HG02943 (cell line): ENCODE results near the gene HCFC1R1.

Source experiments
- ATAC-seq: cut with Tn5 transposase; IDR thresholded peaks from one replicate; pipeline ENCODE4 v1.9.1; 2021; ENCODE audit warnings: mild to moderate bottlenecking, low read depth, moderate library complexity; ENCODE audit not compliant: unreplicated experiment

HCFC1R1 gene

DNA sequence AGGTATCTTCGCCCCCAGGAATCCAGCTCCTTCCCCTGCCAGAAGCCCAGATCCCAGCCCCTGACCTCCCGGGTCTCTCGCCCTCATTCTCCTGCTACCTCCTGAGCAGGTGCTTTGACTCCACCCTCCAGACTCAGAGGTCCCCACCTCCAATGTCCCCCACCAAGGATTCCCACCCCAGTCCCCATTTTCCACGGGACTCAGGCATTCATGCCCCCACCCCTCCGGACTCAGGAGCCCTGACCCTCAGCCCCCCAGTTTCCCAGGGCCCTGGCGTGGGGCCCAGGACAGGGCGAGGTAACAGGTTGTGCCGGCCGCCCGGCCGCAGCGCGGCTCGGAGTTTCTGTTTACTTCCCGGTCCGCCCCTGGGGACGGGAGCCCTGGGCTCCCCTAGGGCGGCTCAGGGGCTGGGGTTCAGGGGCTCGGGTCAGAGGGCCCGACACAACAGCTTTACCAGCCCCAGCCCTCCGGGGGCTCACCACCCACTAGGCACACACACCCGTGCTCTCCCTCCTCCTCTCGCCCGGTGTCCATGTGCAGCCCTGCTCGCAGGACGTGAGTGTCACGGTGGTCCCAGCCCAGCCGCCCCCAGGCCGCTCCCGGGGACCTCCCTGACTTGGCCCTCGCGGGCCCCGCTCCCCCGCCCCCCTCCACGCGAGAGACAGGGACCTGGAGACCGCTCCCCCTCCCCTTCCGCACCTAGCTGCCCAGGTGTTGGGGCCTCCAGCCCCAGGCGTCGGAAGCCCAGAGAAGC, 12.4 kb upstream of the HCFC1R1 start:
- ATAC-seq, result no peak

- no peak for ATAC-seq
Measured at GRCh38 chr16:3035289-3035971, 11.7 kb upstream of the HCFC1R1 start.

GRCh38 chr16:3032624-3033023, 8.9 kb upstream of the HCFC1R1 start:
- ATAC-seq, result no peak

DNA sequence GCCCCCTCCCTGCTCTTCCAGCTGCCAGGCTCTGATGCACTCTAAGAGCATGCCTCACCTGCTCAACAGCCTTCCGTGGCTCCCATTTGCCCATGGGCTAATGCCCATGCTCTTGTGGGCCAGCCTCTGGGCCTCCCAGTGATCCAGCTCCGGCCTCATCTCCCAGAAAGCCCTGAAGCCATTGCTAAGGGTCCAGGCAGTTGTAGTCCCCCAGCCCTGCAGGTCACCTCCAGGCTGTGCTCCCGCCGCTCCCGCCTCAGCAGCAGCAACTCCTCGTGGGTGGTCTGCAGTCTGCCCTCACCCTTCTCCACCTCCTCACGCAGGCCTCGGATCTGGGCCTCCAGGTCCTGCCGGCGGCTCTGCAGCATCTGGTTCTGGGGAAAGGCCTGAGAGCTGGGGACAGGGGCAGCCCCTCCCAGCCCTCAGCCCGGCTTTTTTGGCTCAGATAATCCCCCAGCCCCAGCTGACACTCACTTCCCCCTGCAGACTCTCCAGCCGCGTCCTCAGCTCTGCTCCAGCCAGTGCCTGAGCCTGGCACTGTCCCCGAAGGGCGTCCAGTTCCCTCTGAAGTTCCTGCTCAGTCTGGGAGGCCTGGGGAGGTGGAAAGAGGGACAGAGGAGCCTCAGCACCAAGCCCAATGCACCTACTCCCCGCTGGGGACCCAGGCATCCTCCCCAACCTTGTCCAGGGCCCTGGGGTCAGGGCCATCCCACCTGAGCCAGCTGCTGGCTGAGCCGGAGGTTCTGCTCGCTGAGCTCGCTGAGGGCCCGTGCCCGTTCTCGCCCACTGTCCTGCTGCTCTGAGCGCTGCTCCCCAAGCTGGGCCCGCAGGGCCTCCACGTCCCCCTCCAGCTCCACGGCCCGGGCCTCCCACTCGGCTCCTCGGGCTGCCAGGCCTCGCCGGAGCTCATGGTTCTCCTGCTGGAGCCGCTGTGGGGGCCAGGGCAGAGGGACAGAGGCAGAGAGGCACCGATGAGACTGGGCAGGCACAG, 6.8 kb upstream of the HCFC1R1 start:
- ATAC-seq, result no peak

DNA sequence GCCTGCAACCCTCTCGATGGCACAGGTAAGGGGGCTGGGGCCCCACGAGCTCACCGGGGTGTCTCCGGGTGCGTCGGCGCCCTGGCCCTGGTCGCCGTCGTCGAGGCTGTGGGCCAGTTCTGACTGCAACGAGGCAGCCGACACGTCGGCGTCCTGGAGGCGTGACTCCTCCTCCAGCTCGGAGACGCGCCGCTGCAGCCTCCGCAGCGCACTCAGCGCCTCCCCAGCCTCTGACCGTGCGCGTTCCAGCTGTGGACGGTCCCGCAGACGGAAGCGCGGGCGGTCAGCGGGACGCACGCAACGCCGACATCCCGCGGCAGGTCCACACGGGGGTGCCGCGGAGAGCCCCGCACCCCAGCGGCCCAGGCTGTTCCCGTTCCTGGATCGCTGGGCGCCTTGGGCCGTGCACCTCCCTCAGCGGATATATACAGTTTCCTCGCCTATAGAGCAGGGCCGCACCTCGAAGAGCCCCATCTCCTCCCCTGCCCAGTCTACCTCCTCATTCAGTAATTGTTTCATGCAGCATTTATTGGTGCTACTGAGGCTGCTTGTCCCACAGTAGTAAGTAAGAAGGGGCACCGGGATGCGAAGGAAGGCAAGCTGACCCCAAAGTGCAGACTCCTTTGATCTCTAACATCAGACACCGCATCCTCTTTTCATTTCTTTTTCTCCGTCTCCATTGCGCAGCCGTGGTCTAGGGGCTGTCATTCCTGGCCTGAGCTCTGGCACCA, 5.9 kb upstream of the HCFC1R1 start:
- no peak for ATAC-seq

GRCh38 chr16:3028716-3029319, 5.1 kb upstream of the HCFC1R1 start:
- ATAC-seq, result no peak

DNA sequence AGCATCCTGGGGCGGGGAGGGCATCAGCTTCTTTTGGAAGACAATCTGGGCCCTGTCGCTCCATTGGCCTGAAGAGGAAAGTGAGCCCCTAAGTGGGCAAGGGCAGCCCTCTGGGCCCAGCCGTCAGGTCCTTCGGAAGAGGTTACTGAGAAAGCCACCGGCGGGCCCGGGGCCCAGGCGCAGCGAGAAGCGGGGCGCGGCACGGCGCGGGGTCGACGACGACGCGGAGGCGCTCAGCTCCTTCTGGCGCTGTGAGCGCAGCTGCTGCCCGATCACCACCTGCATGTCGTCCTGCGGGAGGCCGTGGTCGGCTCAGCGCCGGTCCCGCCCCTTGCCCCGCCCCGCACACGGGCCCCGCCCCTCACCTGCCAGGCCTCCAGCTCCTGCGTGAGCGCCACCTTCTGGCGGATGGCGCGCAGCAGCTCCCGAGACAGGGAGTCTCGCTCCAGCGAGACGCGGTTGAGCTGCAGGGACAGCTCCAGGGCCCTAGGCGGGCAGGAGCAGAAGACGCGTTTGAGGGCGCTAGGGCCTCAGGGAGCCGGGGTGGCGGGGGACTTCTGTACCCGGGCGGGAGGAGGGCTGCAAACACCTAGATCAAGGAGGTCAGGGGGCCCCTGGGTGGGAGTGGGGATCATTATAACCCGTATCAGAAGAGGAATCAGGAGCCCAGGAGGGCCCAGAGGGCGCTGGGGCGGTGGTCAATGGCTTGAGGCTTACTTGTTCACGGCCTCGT, 4.4 kb upstream of the HCFC1R1 start:
- ATAC-seq, result no peak

DNA sequence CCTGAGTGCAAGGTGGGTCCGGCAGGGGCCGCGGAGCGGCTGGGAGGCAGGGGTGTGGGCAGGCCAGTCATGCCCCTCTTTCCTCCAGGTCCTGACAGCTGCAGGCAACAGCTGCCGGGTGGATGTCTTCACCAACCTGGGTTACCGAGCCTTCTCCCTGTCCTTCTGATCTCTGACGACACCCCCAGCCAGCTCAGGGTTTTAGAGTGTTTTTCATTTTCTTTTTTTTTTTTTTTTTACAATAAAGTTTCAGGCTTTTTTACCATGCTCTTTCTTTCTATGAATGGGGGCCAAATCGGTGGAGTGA, 3.7 kb upstream of the HCFC1R1 start:
- no peak for ATAC-seq

DNA sequence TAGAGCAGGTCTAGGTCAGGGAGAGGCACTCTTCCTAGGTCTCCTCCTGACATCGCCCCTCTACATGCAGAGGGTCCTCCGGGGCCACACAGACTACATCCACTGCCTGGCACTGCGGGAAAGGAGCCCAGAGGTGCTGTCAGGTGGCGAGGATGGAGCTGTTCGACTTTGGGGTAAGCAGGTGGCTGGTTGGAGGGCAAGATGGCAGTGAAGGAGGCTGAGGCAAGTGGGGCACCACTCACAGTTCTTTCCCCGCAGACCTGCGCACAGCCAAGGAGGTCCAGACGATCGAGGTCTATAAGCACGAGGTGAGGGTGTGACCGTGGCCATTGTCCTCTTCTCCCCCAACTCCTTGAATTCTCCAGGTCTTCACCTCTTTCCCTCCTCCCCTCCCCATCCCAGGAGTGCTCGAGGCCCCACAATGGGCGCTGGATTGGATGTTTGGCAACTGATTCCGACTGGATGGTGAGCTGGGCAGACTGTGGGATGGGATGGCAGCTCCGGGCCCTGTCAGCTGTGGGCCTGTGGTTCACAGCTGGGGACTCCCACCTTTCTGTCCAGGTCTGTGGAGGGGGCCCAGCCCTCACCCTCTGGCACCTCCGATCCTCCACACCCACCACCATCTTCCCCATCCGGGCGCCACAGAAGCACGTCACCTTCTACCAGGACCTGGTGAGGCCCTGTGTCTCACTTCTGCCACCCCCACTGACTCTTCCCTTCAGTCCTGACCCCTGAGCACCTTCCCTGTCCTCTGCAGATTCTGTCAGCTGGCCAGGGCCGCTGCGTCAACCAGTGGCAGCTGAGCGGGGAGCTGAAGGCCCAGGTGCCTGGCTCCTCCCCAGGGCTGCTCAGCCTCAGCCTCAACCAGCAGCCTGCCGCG, 3.1 kb upstream of the HCFC1R1 start:
- no peak for ATAC-seq

GRCh38 chr16:3026003-3026378, 2.2 kb upstream of the HCFC1R1 start:
- no peak for ATAC-seq

DNA sequence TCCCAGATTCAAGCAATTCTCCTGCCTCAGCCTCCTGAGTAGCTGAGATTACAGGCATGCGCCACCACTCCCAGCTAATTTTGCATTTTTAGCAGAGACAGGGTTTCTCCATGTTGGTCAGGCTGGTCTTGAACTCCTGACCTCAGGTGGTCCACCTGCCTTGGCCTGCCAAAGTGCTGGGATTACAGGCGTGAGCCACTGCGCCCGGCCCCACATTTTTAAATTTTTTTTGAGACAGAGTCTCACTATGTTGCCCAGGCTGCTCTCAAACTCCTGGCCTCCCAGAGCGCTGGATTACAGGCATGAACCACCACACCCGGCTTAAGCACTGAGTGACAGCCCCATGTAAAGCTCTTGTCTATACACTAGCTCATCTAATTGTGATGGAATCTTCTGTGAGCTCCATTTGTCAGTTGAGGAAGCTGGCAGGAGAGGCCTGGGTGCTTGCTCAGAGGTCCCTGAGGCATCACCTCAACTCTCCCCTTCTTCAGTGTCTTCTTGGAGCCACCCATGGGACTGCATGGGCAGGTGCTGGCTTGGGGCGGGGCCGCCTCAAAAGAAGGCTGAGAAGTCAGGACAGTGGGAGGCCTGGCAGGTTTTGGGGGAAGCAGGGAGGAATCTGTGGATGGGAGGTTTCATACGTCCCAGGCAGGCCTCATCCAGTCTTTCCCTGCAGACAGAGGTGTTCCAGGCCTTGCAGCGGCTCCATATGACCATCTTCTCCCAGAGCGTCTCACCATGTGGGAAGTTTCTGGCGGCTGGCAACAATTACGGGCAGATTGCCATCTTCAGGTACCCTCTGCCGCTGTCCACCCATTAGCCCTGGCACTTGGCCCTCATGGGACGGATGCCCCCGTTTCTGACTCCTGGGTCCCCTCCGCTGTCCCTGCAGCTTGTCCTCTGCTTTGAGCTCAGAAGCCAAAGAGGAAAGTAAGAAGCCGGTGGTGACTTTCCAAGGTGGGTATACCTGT, 1.6 kb upstream of the HCFC1R1 start:
- no peak for ATAC-seq

- no peak for ATAC-seq
Measured at GRCh38 chr16:3023415-3023668, 400 bp downstream of the HCFC1R1 start.

DNA sequence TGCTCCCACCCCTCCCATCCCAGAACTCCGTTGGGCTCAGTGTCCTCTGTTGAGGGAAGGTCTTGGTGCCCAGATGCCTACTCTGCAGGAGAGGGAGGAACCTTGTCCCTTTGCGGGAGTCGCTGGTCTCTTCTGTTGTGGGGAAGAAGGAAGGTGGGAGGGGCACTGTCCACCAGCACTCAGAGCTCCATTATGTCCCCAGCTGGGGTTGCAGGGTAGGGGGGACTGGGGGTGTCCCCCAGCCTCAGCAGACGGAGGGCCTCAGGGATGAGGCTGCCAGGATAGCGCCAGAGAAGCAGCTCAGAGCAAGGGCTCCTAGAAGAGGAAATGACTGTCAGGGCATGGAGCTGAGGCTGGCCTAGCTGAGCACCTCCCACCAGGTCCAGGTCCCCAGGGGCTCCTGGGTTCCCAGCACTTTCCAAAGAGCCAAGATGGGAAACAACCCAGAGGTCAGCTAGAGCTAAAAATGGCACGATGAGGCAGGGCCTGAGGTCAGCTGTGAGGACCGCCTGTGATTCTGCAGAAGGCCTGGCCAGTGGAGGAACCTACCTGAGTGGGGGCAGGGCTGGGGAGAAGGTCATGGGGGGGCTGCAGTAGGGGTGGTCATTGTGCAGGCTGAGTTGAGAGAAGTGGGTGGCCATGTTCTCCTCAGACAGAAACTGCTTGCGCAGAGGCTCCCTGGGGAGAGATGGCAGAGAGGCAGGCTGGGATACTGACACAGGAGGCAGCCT, 893 bp downstream of the HCFC1R1 start:
- ATAC-seq, result no peak

DNA sequence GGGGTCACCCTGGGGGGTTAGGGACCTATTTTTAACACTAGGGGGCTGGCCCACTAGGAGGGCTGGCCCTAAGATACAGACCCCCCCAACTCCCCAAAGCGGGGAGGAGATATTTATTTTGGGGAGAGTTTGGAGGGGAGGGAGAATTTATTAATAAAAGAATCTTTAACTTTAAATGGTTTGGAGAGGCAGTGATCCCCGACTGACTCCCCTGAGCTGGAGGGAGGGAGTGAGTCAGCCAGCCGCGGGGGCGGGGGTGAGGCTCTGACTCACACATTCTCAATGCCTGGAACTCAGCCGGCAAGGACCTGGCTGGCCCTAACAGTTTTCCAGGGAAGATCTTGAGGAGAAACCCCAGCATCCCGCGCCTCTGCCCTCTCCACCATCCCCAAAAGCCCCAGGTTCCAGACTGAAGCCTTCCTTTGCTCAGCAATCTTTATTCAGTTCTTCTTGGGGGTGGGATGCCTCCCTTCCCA, 1.5 kb downstream of the HCFC1R1 start:
- ATAC-seq, result no peak

DNA sequence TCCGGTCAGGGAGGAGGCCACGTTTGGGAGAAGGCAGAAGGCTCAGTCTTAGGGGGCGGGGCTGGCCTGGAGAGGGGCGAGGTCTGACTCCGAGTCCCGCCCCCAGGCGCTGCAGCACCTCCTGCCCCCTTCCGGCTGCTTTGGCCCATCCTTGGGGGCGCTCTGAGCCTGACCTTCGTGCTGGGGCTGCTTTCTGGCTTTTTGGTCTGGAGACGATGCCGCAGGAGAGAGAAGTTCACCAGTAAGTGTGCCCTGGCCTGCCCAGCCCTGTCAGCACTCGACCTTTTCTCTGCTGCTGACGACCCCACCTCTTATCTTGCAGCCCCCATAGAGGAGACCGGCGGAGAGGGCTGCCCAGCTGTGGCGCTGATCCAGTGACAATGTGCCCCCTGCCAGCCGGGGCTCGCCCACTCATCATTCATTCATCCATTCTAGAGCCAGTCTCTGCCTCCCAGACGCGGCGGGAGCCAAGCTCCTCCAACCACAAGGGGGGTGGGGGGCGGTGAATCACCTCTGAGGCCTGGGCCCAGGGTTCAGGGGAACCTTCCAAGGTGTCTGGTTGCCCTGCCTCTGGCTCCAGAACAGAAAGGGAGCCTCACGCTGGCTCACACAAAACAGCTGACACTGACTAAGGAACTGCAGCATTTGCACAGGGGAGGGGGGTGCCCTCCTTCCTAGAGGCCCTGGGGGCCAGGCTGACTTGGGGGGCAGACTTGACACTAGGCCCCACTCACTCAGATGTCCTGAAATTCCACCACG, 2.1 kb downstream of the HCFC1R1 start:
- no peak for ATAC-seq
